ENCODE measurements around the gene ABLIM3.
A peak's percentile ranks its signal among the peaks of the same experiment; 100 is the strongest.

The ABLIM3 gene

DNA sequence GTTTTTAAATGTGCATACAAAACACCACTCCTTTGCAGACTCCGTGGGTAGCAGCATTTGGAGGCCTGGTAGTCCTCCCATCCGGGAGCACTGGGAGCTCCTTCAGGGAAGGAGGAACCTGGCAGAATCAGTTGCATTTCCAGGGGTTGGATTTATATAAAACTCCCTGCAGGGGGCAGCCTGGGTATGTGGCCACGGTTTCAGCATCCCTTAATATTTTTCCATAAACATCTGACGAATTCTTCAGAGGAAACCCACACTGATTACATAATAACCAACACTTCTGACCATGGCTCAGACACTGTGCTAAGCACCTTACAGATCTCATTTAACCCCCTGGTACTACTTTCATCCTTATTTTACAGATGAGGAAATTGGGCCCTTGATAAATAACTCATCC is 124.3 kb downstream of the ABLIM3 start:
- no peaks in the 10 kb centered on the region for H3K79me2 ChIP-seq (ENCODE audit: insufficient read depth, low read length)
- no peak for TF ChIP-seq EZH2phosphoT487 (conservative IDR thresholded peaks at IDR 0.05; ENCODE audit: low read length)
- TF ChIP-seq, protein P1, sequence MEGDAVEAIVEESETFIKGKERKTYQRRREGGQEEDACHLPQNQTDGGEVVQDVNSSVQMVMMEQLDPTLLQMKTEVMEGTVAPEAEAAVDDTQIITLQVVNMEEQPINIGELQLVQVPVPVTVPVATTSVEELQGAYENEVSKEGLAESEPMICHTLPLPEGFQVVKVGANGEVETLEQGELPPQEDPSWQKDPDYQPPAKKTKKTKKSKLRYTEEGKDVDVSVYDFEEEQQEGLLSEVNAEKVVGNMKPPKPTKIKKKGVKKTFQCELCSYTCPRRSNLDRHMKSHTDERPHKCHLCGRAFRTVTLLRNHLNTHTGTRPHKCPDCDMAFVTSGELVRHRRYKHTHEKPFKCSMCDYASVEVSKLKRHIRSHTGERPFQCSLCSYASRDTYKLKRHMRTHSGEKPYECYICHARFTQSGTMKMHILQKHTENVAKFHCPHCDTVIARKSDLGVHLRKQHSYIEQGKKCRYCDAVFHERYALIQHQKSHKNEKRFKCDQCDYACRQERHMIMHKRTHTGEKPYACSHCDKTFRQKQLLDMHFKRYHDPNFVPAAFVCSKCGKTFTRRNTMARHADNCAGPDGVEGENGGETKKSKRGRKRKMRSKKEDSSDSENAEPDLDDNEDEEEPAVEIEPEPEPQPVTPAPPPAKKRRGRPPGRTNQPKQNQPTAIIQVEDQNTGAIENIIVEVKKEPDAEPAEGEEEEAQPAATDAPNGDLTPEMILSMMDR (IDR thresholded peaks at IDR 0.05; ENCODE audit: insufficient read depth, low read length, poor library complexity, severe bottlenecking) = no peak
- no peaks in the 10 kb centered on the region for H3K9me2 ChIP-seq (replicated peaks; ENCODE audit: insufficient read depth, low read length)
- H4K20me1 ChIP-seq (ENCODE audit: low read depth, low read length) = no peaks in the 10 kb centered on the region
- no peaks in the 10 kb centered on the region; the same call in 1 of the 2 replicates for H3K9me3 ChIP-seq (ENCODE audit: insufficient read depth, low read length)
- H3F3A ChIP-seq (ENCODE audit: insufficient read depth) = no peaks in the 10 kb centered on the region
- H3K4me2 ChIP-seq (ENCODE audit: low read depth, low read length, poor library complexity, severe bottlenecking) = no peak overlapping the region
- no peaks in the 10 kb centered on the region for H3K36me3 ChIP-seq (ENCODE audit: low read length)
- no peak overlapping the region for H3K9ac ChIP-seq (ENCODE audit: low read length)
- H3K27me3 ChIP-seq (ENCODE audit: low read length) = no peaks in the 10 kb centered on the region
- no peak overlapping the region for H3K27ac ChIP-seq (ENCODE audit: low read depth, low read length)
- H2AFZ ChIP-seq (ENCODE audit: low read depth, low read length, severe bottlenecking) = no peak overlapping the region
- no peak overlapping the region for H3K4me3 ChIP-seq (ENCODE audit: insufficient read depth, low read length, poor library complexity, severe bottlenecking)

DNA sequence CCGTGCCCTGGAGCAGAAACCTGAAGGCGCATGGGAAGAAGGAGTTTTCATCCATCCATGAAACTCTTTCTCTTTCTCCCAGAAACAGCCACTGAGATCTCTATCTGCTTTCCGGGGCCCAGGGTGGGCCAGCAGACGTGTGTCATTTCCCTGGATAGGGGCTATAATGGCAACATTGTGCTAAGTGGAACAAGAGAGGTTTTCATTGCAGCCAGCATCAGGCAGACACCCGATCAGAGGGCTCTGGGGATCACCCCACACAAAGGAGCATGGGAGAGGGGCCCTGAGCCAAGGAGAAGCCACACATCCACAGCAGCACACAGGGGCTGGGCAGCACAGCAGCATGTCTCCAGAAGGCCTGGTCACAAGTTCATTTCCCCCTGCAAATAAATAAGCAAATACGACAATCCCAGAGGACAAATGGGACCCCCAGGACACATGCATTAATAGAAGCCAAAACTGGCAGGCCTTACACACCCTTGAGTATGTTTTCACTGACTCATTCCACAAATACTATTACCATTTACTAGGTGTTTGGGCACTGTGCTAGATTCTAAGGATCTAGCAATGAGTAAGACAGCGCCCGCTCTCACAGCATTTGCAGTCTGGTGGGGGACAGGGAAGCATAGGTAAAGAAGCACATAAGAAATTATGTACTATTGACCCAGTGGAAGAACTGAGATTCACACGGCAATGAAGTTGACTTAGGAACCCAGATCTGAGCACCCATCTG is 126.1 kb downstream of the ABLIM3 start:
- no peaks in the 10 kb centered on the region for H4K20me1 ChIP-seq (ENCODE audit: low read depth, low read length)
- no peaks in the 10 kb centered on the region; the same call in 1 of the 2 replicates for H3K9me3 ChIP-seq (ENCODE audit: insufficient read depth, low read length)
- H3K36me3 ChIP-seq (ENCODE audit: low read length) = no peaks in the 10 kb centered on the region
- H3K4me2 ChIP-seq (ENCODE audit: low read depth, low read length, poor library complexity, severe bottlenecking) = no peak overlapping the region
- no peak overlapping the region for H3K27ac ChIP-seq (ENCODE audit: low read depth, low read length)
- H3K27me3 ChIP-seq (ENCODE audit: low read length) = no peaks in the 10 kb centered on the region
- H3K9ac ChIP-seq (ENCODE audit: low read length) = no peak overlapping the region
- no peaks in the 10 kb centered on the region for H3K79me2 ChIP-seq (ENCODE audit: insufficient read depth, low read length)
- no peaks in the 10 kb centered on the region for H3K9me2 ChIP-seq (replicated peaks; ENCODE audit: insufficient read depth, low read length)
- H3F3A ChIP-seq (ENCODE audit: insufficient read depth) = no peaks in the 10 kb centered on the region
- TF ChIP-seq, protein P1 (IDR thresholded peaks at IDR 0.05; ENCODE audit: insufficient read depth, low read length, poor library complexity, severe bottlenecking) = no peak
- no peak for TF ChIP-seq EZH2phosphoT487 (conservative IDR thresholded peaks at IDR 0.05; ENCODE audit: low read length)
- no peak overlapping the region for H2AFZ ChIP-seq (ENCODE audit: low read depth, low read length, severe bottlenecking)
- no peak overlapping the region for H3K4me3 ChIP-seq (ENCODE audit: insufficient read depth, low read length, poor library complexity, severe bottlenecking)

DNA sequence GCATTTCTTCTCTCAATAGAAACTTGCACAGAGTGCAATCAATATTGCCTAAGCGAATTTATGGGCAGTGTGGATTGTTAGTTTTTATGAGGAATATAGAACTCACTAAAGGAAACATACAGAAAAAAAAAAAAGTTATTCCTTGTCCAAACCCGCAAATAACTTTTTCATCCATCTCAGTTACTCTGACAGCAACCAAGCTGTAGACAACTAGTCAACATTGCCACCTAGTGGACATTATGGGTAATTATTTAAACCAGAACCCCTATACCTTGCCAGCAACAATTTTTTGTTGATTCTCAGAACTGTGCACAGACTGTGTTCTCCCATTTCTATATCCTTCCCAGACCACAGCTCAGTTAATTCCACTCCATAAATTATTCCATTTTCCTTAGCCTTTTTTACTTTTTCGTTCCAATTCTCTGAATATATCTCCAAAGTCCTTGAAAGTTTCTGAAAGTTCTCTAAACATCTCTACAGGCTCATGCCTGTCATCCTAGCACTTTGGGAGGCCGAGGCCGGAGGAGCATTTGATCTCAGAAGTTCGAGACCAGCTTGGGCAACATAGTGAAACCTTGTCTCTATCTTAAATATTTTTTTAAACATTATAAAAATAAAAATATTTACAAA is 127.8 kb downstream of the ABLIM3 start:
- no peaks in the 10 kb centered on the region for H4K20me1 ChIP-seq (ENCODE audit: low read depth, low read length)
- TF ChIP-seq, protein P1 (IDR thresholded peaks at IDR 0.05; ENCODE audit: insufficient read depth, low read length, poor library complexity, severe bottlenecking) = peak; percentile 44
- TF ChIP-seq EZH2phosphoT487 (conservative IDR thresholded peaks at IDR 0.05; ENCODE audit: low read length) = no peak

More for the DNA sequence above, 127.8 kb downstream of the ABLIM3 start:
- H3K4me3 ChIP-seq (ENCODE audit: insufficient read depth, low read length, poor library complexity, severe bottlenecking) = no peak overlapping the region
- no peaks in the 10 kb centered on the region for H3K9me2 ChIP-seq (replicated peaks; ENCODE audit: insufficient read depth, low read length)
- H3K79me2 ChIP-seq (ENCODE audit: insufficient read depth, low read length) = no peaks in the 10 kb centered on the region
- H3K9ac ChIP-seq (ENCODE audit: low read length) = no peak overlapping the region
- H3K27me3 ChIP-seq (ENCODE audit: low read length) = no peaks in the 10 kb centered on the region
- H3K9me3 ChIP-seq (ENCODE audit: insufficient read depth, low read length) = no peaks in the 10 kb centered on the region; the same call in 1 of the 2 replicates
- no peak overlapping the region for H3K4me2 ChIP-seq (ENCODE audit: low read depth, low read length, poor library complexity, severe bottlenecking)
- no peaks in the 10 kb centered on the region for H3K36me3 ChIP-seq (ENCODE audit: low read length)
- H2AFZ ChIP-seq (ENCODE audit: low read depth, low read length, severe bottlenecking) = no peak overlapping the region
- H3K27ac ChIP-seq (ENCODE audit: low read depth, low read length) = no peak overlapping the region
- H3F3A ChIP-seq (ENCODE audit: insufficient read depth) = no peaks in the 10 kb centered on the region

Data from SU-DHL-6 (cell line).